Endothelial cell of umbilical vein (primary cell): ENCODE data around the gene ADIRF. TPM values are rescaled to one million over a fixed set of nuclear protein-coding genes. Genes with fewer than 3 reads are reported as not detected.
"Not testable (repeated sequence)": the region's sequence is repeated elsewhere in the genome, so short reads cannot be mapped to it uniquely, and the experiment has no call there.

ENCODE experiments used
- BruUV-seq: library from RNA; stranded (reverse); fragments of 400-500 nt; replicated peaks from 2 replicates; lab custom pipeline; 2021; lab: Mats Ljungman, UMichigan
- CTCF ChIA-PET: fragments of 300-600, 350-600 bp; sonication (Branson Sonifier 250); formaldehyde crosslinking; loops from one replicate; lab custom pipeline; 2021; ENCODE audit warnings: antibody characterized with exemption, inconsistent platforms; lab: Charles Lee
- POLR2A ChIA-PET: fragments of 300-600, 350-600 bp; sonication (Branson Sonifier 250); formaldehyde crosslinking; loops from one replicate; lab custom pipeline; 2021; ENCODE audit warnings: antibody characterized with exemption, inconsistent platforms; lab: Charles Lee
- DNase-seq: peaks from one replicate; pipeline ENCODE4 v3.0.0-alpha.2; 2011; ENCODE audit warnings: low read depth, low spot score
- FAIRE-seq: peaks from 2 replicates; lab custom pipeline; 2011; peaks lifted over from hg19 to GRCh38; lab: Jason Lieb, UNC
- H2AFZ ChIP-seq: 2 replicates; pipeline ENCODE4 v1.6.0; 2012; ENCODE audit warnings: low read depth, low read length, control low read depth, inconsistent platforms
- H3K27ac ChIP-seq: 2 replicates; pipeline ENCODE4 v1.5.1; 2011; ENCODE audit warnings: low read depth, mild to moderate bottlenecking, control low read depth, low read length, moderate library complexity; ENCODE audit not compliant: insufficient read depth
- H3K27me3 ChIP-seq, 2 experiments: 2 replicates each; pipeline versions ENCODE4 v1.6.0 to v1.6.1; 2011; ENCODE audit warnings: low read length in 2 of 2, mixed read lengths in 1 of 2; ENCODE audit not compliant: control insufficient read depth in 2 of 2, insufficient read depth in 2 of 2
- H3K36me3 ChIP-seq, 2 experiments: 2 replicates in 1 of 2; 3 replicates in 1 of 2; pipeline ENCODE4 v1.5.1; 2011; ENCODE audit warnings: low read length in 2 of 2, mild to moderate bottlenecking in 1 of 2, moderate library complexity in 1 of 2; ENCODE audit not compliant: control insufficient read depth in 2 of 2, insufficient read depth in 2 of 2; ENCODE audit errors: extremely low read depth in 1 of 2
- H3K4me1 ChIP-seq: 3 replicates; pipeline ENCODE4 v1.5.1; 2011; ENCODE audit warnings: mild to moderate bottlenecking, low read length; ENCODE audit not compliant: control insufficient read depth, insufficient read depth; ENCODE audit errors: extremely low read depth
- H3K4me2 ChIP-seq: 2 replicates; pipeline ENCODE4 v1.6.1; 2011; ENCODE audit warnings: low read length, control low read depth, mixed read lengths; ENCODE audit not compliant: insufficient read depth
- H3K4me3 ChIP-seq, 3 experiments: fragments of 200-600 bp in 1 of 3; sonication (generic), shearing (Covaris generic) in 1 of 3; replicated peaks in 1 of 3; 2 replicates each; pipeline ENCODE4 v1.5.1; 2011 to 2016; ENCODE audit warnings: control low read depth in 3 of 3, low read length in 3 of 3, mild to moderate bottlenecking in 2 of 3, inconsistent platforms in 1 of 3, low read depth in 1 of 3, moderate library complexity in 1 of 3; ENCODE audit not compliant: insufficient read depth in 1 of 3
- H3K79me2 ChIP-seq: 2 replicates; pipeline ENCODE4 v1.6.0; 2012; ENCODE audit warnings: low read length, inconsistent platforms; ENCODE audit not compliant: control insufficient read depth, insufficient read depth
- H3K9ac ChIP-seq: replicated peaks from 2 replicates; pipeline ENCODE3; 2011; ENCODE audit warnings: low read length, control low read depth; ENCODE audit not compliant: insufficient read depth; ENCODE audit errors: extremely low read depth
- H3K9me1 ChIP-seq: replicated peaks from 3 replicates; pipeline ENCODE4 v1.6.0; 2011; ENCODE audit warnings: mild to moderate bottlenecking, low read length; ENCODE audit not compliant: control insufficient read depth, insufficient read depth; ENCODE audit errors: extremely low read depth
- H3K9me3 ChIP-seq: replicated peaks from 2 replicates; pipeline ENCODE4 v1.5.1; 2012; ENCODE audit warnings: low read length, inconsistent platforms; ENCODE audit not compliant: control insufficient read depth, insufficient read depth
- H4K20me1 ChIP-seq: replicated peaks from 2 replicates; pipeline ENCODE3; 2011; ENCODE audit warnings: mild to moderate bottlenecking, low read length; ENCODE audit not compliant: control insufficient read depth, insufficient read depth; ENCODE audit errors: extremely low read depth
- dilution Hi-C: fragments of 300-500 bp; cut with MboI; formaldehyde crosslinking; loops from one replicate; pipeline ENCODE4 v1.15.0; 2019; ENCODE audit warnings: low sequenced_read_pairs; ENCODE audit not compliant: extremely low pct_ligation_motif_present
- intact Hi-C: fragments of 100-400 bp; cut with micrococcal nuclease; formaldehyde crosslinking; loops from one replicate; pipeline ENCODE4 v1.10.0; 2022
- polyA plus RNA-seq, 4 experiments: library from polyadenylated mRNA; depleted of rRNA in 3 of 4; stranded (reverse) in 3 of 4; unstranded in 1 of 4; fragments of >200 nt; gene quantifications; 2 replicates each; pipeline versions ENCODE4 v1.2.1 to v1.2.3, GENCODE V29; 2011 to 2012; ENCODE audit warnings: missing spikeins in 1 of 4
- total RNA-seq: library from RNA; stranded (reverse); gene quantifications from 2 replicates; pipeline ENCODE4 v1.2.3, GENCODE V29; 2021

Gene ADIRF
- total and polyA plus RNA-seq, 2 donors (not counting 3 experiments of a cell fraction or from before 2014, with no cell fraction given), result 3.7 to 4.4 TPM

DNA sequence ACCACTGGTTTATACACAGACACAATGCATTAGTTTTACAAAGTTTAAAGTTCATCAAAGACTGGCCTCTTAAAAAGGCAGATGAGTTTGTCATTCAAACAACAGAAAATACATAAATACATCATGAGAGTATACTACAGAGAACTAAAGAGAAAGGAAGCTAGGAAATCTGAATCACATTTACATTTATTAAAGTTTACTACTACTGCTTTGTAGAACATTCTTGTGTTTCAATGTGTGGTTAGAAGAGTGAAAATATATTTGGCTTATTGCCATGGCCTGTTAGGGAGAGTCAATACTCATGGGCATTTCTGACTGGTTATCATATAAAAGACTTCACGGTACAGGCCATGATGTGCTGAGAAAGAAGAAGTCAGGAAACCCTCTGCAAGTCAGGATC is 38.8 kb downstream of the ADIRF start:
- intact Hi-C loops, H3K79me2 ChIP-seq, H3K4me2 ChIP-seq, FAIRE-seq, DNase-seq, BruUV-seq, H3K9me1 ChIP-seq, H3K27me3 ChIP-seq, H3K4me3 ChIP-seq, H3K9ac ChIP-seq, dilution Hi-C loops, POLR2A ChIA-PET, H3K27ac ChIP-seq, H3K9me3 ChIP-seq, CTCF ChIA-PET, H4K20me1 ChIP-seq, H2AFZ ChIP-seq, H3K4me1 ChIP-seq, H3K36me3 ChIP-seq: not testable (repeated sequence)

DNA sequence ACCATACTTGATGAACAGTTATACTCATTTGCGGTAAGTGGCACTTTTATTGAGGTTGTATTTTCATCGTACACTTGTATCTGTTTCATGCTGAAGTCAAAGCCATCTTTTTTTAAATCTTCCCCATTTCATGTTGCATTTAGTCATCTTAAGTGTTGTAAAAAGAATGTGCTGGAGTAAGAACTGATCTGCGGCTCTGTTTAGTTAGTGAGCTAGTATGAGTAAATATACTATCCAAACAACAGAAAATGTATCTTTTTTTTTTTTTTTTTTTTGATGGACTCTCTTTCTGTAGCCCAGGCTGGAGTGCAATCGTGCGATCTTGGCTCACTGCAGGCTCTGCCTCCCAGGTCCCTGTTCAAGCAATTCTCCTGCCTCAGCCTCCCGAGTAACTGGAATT is 39.4 kb downstream of the ADIRF start:
- dilution Hi-C loops, H3K4me2 ChIP-seq, H3K36me3 ChIP-seq, H3K27ac ChIP-seq, BruUV-seq, DNase-seq, H2AFZ ChIP-seq, POLR2A ChIA-PET, H3K27me3 ChIP-seq, H3K4me1 ChIP-seq, H3K79me2 ChIP-seq, FAIRE-seq, intact Hi-C loops, H3K4me3 ChIP-seq, H3K9me3 ChIP-seq, H4K20me1 ChIP-seq, H3K9me1 ChIP-seq, CTCF ChIA-PET, H3K9ac ChIP-seq: not testable (repeated sequence)

DNA sequence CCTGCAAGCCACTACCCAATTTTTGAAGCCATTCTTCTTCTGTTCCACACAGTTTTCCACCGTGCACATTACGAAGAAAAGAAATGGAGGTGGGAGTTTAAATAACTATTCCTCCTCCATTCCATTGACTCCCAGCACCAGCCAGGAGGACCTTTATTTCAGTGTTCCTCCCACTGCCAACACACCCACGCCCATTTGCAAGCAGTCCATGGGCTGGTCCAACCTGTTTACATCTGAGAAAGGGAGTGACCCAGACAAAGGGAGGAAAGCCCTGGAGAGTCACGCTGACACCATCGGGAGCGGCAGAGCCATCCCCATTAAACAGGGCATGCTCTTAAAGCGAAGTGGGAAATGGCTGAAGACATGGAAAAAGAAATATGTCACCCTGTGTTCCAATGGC is 40.0 kb downstream of the ADIRF start:
- CTCF ChIA-PET, H2AFZ ChIP-seq, intact Hi-C loops, DNase-seq, FAIRE-seq, H3K4me1 ChIP-seq, H3K36me3 ChIP-seq, H4K20me1 ChIP-seq, dilution Hi-C loops, H3K4me2 ChIP-seq, BruUV-seq, H3K79me2 ChIP-seq, H3K9me1 ChIP-seq, H3K9me3 ChIP-seq, POLR2A ChIA-PET, H3K27me3 ChIP-seq, H3K4me3 ChIP-seq, H3K27ac ChIP-seq, H3K9ac ChIP-seq: not testable (repeated sequence)

DNA sequence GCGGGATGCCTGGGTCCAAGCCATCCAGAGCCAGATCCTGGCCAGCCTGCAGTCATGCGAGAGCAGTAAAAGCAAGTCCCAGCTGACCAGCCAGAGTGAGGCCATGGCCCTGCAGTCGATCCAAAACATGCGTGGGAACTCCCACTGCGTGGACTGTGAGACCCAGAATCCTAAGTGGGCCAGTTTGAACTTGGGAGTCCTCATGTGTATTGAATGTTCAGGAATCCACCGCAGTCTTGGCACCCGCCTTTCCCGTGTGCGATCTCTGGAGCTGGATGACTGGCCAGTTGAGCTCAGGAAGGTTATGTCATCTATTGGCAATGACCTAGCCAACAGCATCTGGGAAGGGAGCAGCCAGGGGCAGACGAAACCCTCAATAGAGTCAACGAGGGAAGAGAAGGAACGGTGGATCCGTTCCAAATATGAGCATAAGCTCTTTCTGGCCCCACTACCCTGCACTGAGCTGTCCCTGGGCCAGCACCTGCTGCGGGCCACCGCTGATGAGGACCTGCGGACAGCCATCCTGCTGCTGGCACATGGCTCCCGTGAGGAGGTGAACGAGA is 40.9 kb downstream of the ADIRF start:
- dilution Hi-C loops, H3K36me3 ChIP-seq, H3K4me2 ChIP-seq, DNase-seq, H3K4me1 ChIP-seq, H2AFZ ChIP-seq, H3K4me3 ChIP-seq, H3K9ac ChIP-seq, H3K79me2 ChIP-seq, POLR2A ChIA-PET, BruUV-seq, FAIRE-seq, H4K20me1 ChIP-seq, intact Hi-C loops, H3K9me3 ChIP-seq, CTCF ChIA-PET, H3K27ac ChIP-seq, H3K27me3 ChIP-seq, H3K9me1 ChIP-seq: not testable (repeated sequence)
